Thyroid gland (tissue), 4 donors: Measurements from ENCODE around the gene LRRC8D.

Experiments
- POLR2A ChIP-seq, 2 donors: fragments of 450-650 bp; IDR thresholded peaks; one replicate each; pipeline ENCODE4 v1.6.1; 2017; ENCODE audit warnings: antibody characterized with exemption in 2 of 2, mild to moderate bottlenecking in 2 of 2, moderate library complexity in 1 of 2
- TF ChIP-seq, protein P1 (sequence below), 6 experiments: fragments of 200-600 bp in 3 of 6; fragments of 450-650 bp in 3 of 6; sonication (generic) in 3 of 6; IDR thresholded peaks; one replicate each; pipeline ENCODE4 v1.5.1; 2016 to 2019; ENCODE audit warnings: antibody characterized with exemption in 6 of 6, mild to moderate bottlenecking in 2 of 6, inconsistent platforms in 1 of 6, moderate library complexity in 1 of 6

DNA sequence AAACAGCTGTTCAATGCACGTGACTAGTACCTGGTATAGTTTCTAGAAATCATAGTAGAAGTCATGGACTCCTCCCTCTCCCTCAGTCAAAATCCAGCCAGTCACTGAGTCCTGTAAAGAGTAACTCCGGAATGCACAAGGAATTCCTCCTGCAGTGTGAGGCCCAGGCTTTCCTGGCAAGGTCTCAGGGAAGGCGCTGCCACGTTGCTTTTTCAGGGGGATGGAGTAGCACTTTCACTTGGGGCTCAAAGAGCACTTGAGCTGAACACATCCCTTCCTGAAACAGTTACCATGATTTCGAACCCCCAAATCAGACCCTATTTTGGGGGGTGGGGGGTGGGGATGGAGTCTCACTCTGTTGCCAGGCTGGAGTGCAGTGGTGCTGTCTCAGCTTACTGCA lies 26.4 kb upstream of the LRRC8D start:
- TF ChIP-seq, protein P1, sequence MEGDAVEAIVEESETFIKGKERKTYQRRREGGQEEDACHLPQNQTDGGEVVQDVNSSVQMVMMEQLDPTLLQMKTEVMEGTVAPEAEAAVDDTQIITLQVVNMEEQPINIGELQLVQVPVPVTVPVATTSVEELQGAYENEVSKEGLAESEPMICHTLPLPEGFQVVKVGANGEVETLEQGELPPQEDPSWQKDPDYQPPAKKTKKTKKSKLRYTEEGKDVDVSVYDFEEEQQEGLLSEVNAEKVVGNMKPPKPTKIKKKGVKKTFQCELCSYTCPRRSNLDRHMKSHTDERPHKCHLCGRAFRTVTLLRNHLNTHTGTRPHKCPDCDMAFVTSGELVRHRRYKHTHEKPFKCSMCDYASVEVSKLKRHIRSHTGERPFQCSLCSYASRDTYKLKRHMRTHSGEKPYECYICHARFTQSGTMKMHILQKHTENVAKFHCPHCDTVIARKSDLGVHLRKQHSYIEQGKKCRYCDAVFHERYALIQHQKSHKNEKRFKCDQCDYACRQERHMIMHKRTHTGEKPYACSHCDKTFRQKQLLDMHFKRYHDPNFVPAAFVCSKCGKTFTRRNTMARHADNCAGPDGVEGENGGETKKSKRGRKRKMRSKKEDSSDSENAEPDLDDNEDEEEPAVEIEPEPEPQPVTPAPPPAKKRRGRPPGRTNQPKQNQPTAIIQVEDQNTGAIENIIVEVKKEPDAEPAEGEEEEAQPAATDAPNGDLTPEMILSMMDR (IDR thresholded peaks at IDR 0.05), result no peak
- no peak for TF ChIP-seq POLR2A (IDR thresholded peaks at IDR 0.05)
